ENCODE measurements around the gene EIF2B2. TPM values are rescaled to one million over a fixed set of nuclear protein-coding genes. Genes with fewer than 3 reads are reported as not detected.

EIF2B2 gene
- total and polyA plus RNA-seq, 7 donors = 44.5 to 91.9 (median 64.4) TPM

- Histone ChIP-seq H3K9me3 (no peaks in the 10 kb centered on the region), H3K27ac (no peak overlapping the region), H3K4me1 (peaks cover 19% of the 10 kb centered on the region), H3K27me3 (ENCODE audit: insufficient read depth in 3 of 3, low read length in 2 of 3) (no peaks in the 10 kb centered on the region), H3K4me3 (no peak overlapping the region), H3K36me3 (ENCODE audit: insufficient read depth in 1 of 2, low read depth in 1 of 2) (peaks cover 0 to 25% of the 10 kb centered on the region in 2 donors)
- intact Hi-C loops (cut with DNase I) = no loop called here
- DNase-seq = no peak
- TF ChIP-seq, protein P1, sequence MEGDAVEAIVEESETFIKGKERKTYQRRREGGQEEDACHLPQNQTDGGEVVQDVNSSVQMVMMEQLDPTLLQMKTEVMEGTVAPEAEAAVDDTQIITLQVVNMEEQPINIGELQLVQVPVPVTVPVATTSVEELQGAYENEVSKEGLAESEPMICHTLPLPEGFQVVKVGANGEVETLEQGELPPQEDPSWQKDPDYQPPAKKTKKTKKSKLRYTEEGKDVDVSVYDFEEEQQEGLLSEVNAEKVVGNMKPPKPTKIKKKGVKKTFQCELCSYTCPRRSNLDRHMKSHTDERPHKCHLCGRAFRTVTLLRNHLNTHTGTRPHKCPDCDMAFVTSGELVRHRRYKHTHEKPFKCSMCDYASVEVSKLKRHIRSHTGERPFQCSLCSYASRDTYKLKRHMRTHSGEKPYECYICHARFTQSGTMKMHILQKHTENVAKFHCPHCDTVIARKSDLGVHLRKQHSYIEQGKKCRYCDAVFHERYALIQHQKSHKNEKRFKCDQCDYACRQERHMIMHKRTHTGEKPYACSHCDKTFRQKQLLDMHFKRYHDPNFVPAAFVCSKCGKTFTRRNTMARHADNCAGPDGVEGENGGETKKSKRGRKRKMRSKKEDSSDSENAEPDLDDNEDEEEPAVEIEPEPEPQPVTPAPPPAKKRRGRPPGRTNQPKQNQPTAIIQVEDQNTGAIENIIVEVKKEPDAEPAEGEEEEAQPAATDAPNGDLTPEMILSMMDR (IDR thresholded peaks at IDR 0.05) = no peak
- no peak for ATAC-seq
- WGBS, 3 donors = 58 to 71% (median 64%) methylated on average over 1 of the region's 1 CpG
Observed at GRCh38 chr14:75054421-75054820, 51.7 kb downstream of the EIF2B2 start.

GRCh38 chr14:75059642-75060041, 56.9 kb downstream of the EIF2B2 start:
- ATAC-seq (no peak), DNase-seq (no peak)
- TF ChIP-seq, protein P1 (IDR thresholded peaks at IDR 0.05) = no peak
- Histone ChIP-seq H3K27me3 (ENCODE audit: insufficient read depth in 3 of 3, low read length in 2 of 3) (no peaks in the 10 kb centered on the region), H3K9me3 (no peaks in the 10 kb centered on the region), H3K4me1 (peaks cover 15% of the 10 kb centered on the region), H3K36me3 (ENCODE audit: insufficient read depth in 1 of 2, low read depth in 1 of 2) (peaks cover 0 to 21% of the 10 kb centered on the region in 2 donors), H3K27ac (no peak overlapping the region), H3K4me3 (no peak overlapping the region)
- WGBS, 3 donors = 85 to 94% (median 87%) methylated on average over 2 of the region's 2 CpGs
- intact Hi-C loops (cut with DNase I) = loop anchor here in 1 of 2 donors (10.0 kb wide), 1 partner anchor 55 kb away; the partner anchor contains the start of gene EIF2B2

GRCh38 chr14:75060420-75060819, 57.7 kb downstream of the EIF2B2 start:
- Histone ChIP-seq H3K27ac (no peak overlapping the region), H3K27me3 (ENCODE audit: insufficient read depth in 3 of 3, low read length in 2 of 3) (no peaks in the 10 kb centered on the region), H3K36me3 (ENCODE audit: insufficient read depth in 1 of 2, low read depth in 1 of 2) (peaks cover 0 to 20% of the 10 kb centered on the region in 2 donors), H3K4me3 (no peak overlapping the region), H3K4me1 (peaks cover 19% of the 10 kb centered on the region), H3K9me3 (no peaks in the 10 kb centered on the region)
- intact Hi-C loops (cut with DNase I) = loop anchor here in 1 of 2 donors (10.0 kb wide), 1 partner anchor 56 kb away; the partner anchor contains the start of gene EIF2B2
- WGBS, 3 donors = 50 to 66% (median 50%) methylated on average over 2 of the region's 2 CpGs
- DNase-seq (no peak), ATAC-seq (no peak)
- TF ChIP-seq, protein P1 (IDR thresholded peaks at IDR 0.05) = no peak

Other genes starting within 250 kb of the EIF2B2 start
- 10 to 100 TPM; 30.1 to 40.6 (median 35.7) TPM for gene YLPM1, start 239.6 kb upstream of the EIF2B2 start, total RNA-seq
- gene YLPM1, start 239.6 kb upstream of the EIF2B2 start, polyA plus RNA-seq = 10 to 100 TPM in 2 of 3 donors, 1 to 10 TPM in 1; 9.6 to 19.3 (median 11.8) TPM
- not detected for gene PROX2, start 126.8 kb upstream of the EIF2B2 start, total RNA-seq
- gene PROX2, start 126.8 kb upstream of the EIF2B2 start, polyA plus RNA-seq = not detected
- 100 to 1,000 TPM; 133 to 221 (median 144) TPM for gene DLST, start 121.0 kb upstream of the EIF2B2 start, total RNA-seq
- gene DLST, start 121.0 kb upstream of the EIF2B2 start, polyA plus RNA-seq = 100 to 1,000 TPM in 2 of 3 donors, 10 to 100 TPM in 1; 97.7 to 162 (median 123) TPM
- 10 to 100 TPM; 23.0 to 34.1 (median 28.1) TPM for gene RPS6KL1, start 79.7 kb upstream of the EIF2B2 start, total RNA-seq
- gene RPS6KL1, start 79.7 kb upstream of the EIF2B2 start, polyA plus RNA-seq = 10 to 100 TPM in 2 of 3 donors, 1 to 10 TPM in 1; 9.4 to 25.6 (median 11.1) TPM
- 1 to 10 TPM; 4.1 to 9.8 (median 8.1) TPM for gene PGF, start 47.3 kb upstream of the EIF2B2 start, total RNA-seq
- 1 to 10 TPM; 2.5 to 9.2 (median 2.6) TPM for gene PGF, start 47.3 kb upstream of the EIF2B2 start, polyA plus RNA-seq
- gene MLH3, start 48.5 kb downstream of the EIF2B2 start, total RNA-seq = 10 to 100 TPM; 12.5 to 24.1 (median 17.2) TPM
- gene MLH3, start 48.5 kb downstream of the EIF2B2 start, polyA plus RNA-seq = 10 to 100 TPM in 1 of 3 donors, 1 to 10 TPM in 2; 7.9 to 15.7 (median 10.0) TPM
- 10 to 100 TPM in 2 of 4 donors, 1 to 10 TPM in 2; 7.1 to 22.0 (median 10.6) TPM for gene ACYP1, start 61.1 kb downstream of the EIF2B2 start, total RNA-seq
- 10 to 100 TPM; 11.7 to 25.9 (median 17.1) TPM for gene ACYP1, start 61.1 kb downstream of the EIF2B2 start, polyA plus RNA-seq
- 1 to 10 TPM; 2.5 to 6.4 (median 3.6) TPM for gene ZC2HC1C, start 66.7 kb downstream of the EIF2B2 start, total RNA-seq
- gene ZC2HC1C, start 66.7 kb downstream of the EIF2B2 start, polyA plus RNA-seq = 10 to 100 TPM in 1 of 3 donors, 1 to 10 TPM in 2; 2.7 to 17.3 (median 8.8) TPM
- 100 to 1,000 TPM in 1 of 4 donors, 10 to 100 TPM in 3; 69.1 to 116 (median 88.5) TPM for gene NEK9, start 124.1 kb downstream of the EIF2B2 start, total RNA-seq
- 10 to 100 TPM; 17.9 to 49.0 (median 28.0) TPM for gene NEK9, start 124.1 kb downstream of the EIF2B2 start, polyA plus RNA-seq
- 100 to 1,000 TPM; 128 to 203 (median 159) TPM for gene TMED10, start 173.7 kb downstream of the EIF2B2 start, total RNA-seq
- 100 to 1,000 TPM in 2 of 3 donors, 10 to 100 TPM in 1; 88.2 to 255 (median 101) TPM for gene TMED10, start 173.7 kb downstream of the EIF2B2 start, polyA plus RNA-seq

All from psoas muscle (tissue), 8 donors.